ENCODE results near the gene NTSR2. TPM values are rescaled to one million over a fixed set of nuclear protein-coding genes. Genes with fewer than 3 reads are reported as not detected.

Gene NTSR2
- total and polyA plus RNA-seq, 2 donors (not counting 3 experiments of a cell fraction or from before 2014, with no cell fraction given): not detected

- no peaks in the 10 kb centered on the region for H3K79me2 ChIP-seq (ENCODE audit: control insufficient read depth, insufficient read depth, low read length)
- no peaks in the 10 kb centered on the region for H3K36me3 ChIP-seq (ENCODE audit: control insufficient read depth in 2 of 2, extremely low read depth in 1 of 2, insufficient read depth in 2 of 2, low read length in 2 of 2)
- ChIA-PET CTCF (interaction anchor here (1.7 kb wide), 1 partner anchor 100 kb away, joined by 6 read pairs; no protein-coding TSS in a partner anchor), POLR2A (no interaction called here)
- intact Hi-C loops (cut with micrococcal nuclease) (loop anchor here (5.0 kb wide), 1 partner anchor 77 kb away; no protein-coding TSS in a partner anchor), dilution Hi-C loops (cut with MboI; ENCODE audit: extremely low pct_ligation_motif_present, low sequenced_read_pairs) (no loop called here)
- no peak overlapping the region for H2AFZ ChIP-seq (ENCODE audit: low read depth, low read length)
- no peak overlapping the region for H3K4me2 ChIP-seq (ENCODE audit: insufficient read depth, low read length)
- no peaks in the 10 kb centered on the region for H4K20me1 ChIP-seq (replicated peaks; ENCODE audit: control insufficient read depth, extremely low read depth, insufficient read depth, low read length)
- H3K4me3 ChIP-seq (replicated peaks in 1 of 3; ENCODE audit: insufficient read depth in 1 of 3, low read depth in 1 of 3, low read length in 3 of 3): no peak overlapping the region
- peaks cover 4 to 17% of the 10 kb centered on the region in 2 experiments for H3K27me3 ChIP-seq (ENCODE audit: control insufficient read depth in 2 of 2, insufficient read depth in 2 of 2, low read length in 2 of 2)
- DNase-seq (ENCODE audit: low read depth, low spot score) (no peak), FAIRE-seq (no peak)
- H3K27ac ChIP-seq (ENCODE audit: insufficient read depth, low read depth, low read length): no peak overlapping the region
- no TSS peak for BruUV-seq (replicated peaks)
- no peak overlapping the region for H3K9ac ChIP-seq (replicated peaks; ENCODE audit: extremely low read depth, insufficient read depth, low read length)
- no peak for TF ChIP-seq CTCF (IDR thresholded peaks at IDR 0.05; ENCODE audit: extremely low read depth in 1 of 2, insufficient read depth in 1 of 2, low read depth in 1 of 2, low read length in 2 of 2)
- no peak for TF ChIP-seq MYC (IDR thresholded peaks at IDR 0.05; ENCODE audit: low read depth, low read length)
- TF ChIP-seq POLR2A (IDR thresholded peaks at IDR 0.05; ENCODE audit: low read depth, low read length): no peak
- TF ChIP-seq POLR2AphosphoS5 (IDR thresholded peaks at IDR 0.05; ENCODE audit: insufficient read depth, low read depth, low read length): no peak
- no peak for TF ChIP-seq GATA2 (IDR thresholded peaks at IDR 0.05; ENCODE audit: insufficient read depth, insufficient read length, low read depth, low read length)
- no peak for TF ChIP-seq JUN (IDR thresholded peaks at IDR 0.05; ENCODE audit: borderline replicate concordance, insufficient read depth, insufficient read length, low read depth)
- TF ChIP-seq MAX (IDR thresholded peaks at IDR 0.05; ENCODE audit: insufficient read depth, insufficient read length): no peak
- peaks cover 4% of the 10 kb centered on the region for H3K4me1 ChIP-seq (ENCODE audit: control insufficient read depth, extremely low read depth, insufficient read depth, low read length)
- H3K9me1 ChIP-seq (replicated peaks; ENCODE audit: control insufficient read depth, extremely low read depth, insufficient read depth, low read length): no peaks in the 10 kb centered on the region
- H3K9me3 ChIP-seq (replicated peaks; ENCODE audit: control insufficient read depth, insufficient read depth, low read length): no peaks in the 10 kb centered on the region
Observed at GRCh38 chr2:11679486-11680181, 9.6 kb upstream of the NTSR2 start.
